Endothelial cell (in vitro differentiated cells): ENCODE results near the gene MYOCD. TPM values are rescaled to one million over a fixed set of nuclear protein-coding genes. Genes with fewer than 3 reads are reported as not detected.

Experiments used
- DNase-seq: peaks from one replicate; pipeline ENCODE4 v3.0.0; 2021; ENCODE audit warnings: low spot score
- H3K27ac Mint-ChIP-seq: one replicate; pipeline ENCODE4 v1.8.0; 2021; ENCODE audit warnings: mixed read lengths, inconsistent platforms; ENCODE audit not compliant: unreplicated experiment
- H3K27me3 Mint-ChIP-seq: one replicate; pipeline ENCODE4 v1.8.0; 2021; ENCODE audit warnings: mild to moderate bottlenecking, moderate library complexity, mixed read lengths, inconsistent platforms; ENCODE audit not compliant: unreplicated experiment
- H3K36me3 Mint-ChIP-seq: one replicate; pipeline ENCODE4 v1.8.0; 2021; ENCODE audit warnings: mild to moderate bottlenecking, low read depth, mixed read lengths, inconsistent platforms; ENCODE audit not compliant: unreplicated experiment
- H3K4me1 Mint-ChIP-seq: one replicate; pipeline ENCODE4 v1.8.0; 2021; ENCODE audit warnings: mild to moderate bottlenecking, mixed read lengths, inconsistent platforms; ENCODE audit not compliant: unreplicated experiment
- H3K4me3 Mint-ChIP-seq: one replicate; pipeline ENCODE4 v1.8.0; 2021; ENCODE audit warnings: mild to moderate bottlenecking, mixed read lengths, inconsistent platforms; ENCODE audit not compliant: unreplicated experiment
- H3K9me3 Mint-ChIP-seq: one replicate; pipeline ENCODE4 v1.8.0; 2021; ENCODE audit warnings: mixed read lengths, inconsistent platforms; ENCODE audit not compliant: unreplicated experiment
- total RNA-seq: library from RNA; stranded (reverse); fragmentation: NEBNext Ultra II Directional; extraction: Animal tissue kit (Norgen Biotek cat#: 25700); gene quantifications from one replicate; pipeline ENCODE4 v1.2.1, GENCODE V29; 2021; ENCODE audit not compliant: unreplicated experiment
- TF ChIP-seq, protein P1 (sequence below): fragments of 200-600 bp; sonication (generic); IDR thresholded peaks from one replicate; pipeline ENCODE4 v1.5.0; 2021; ENCODE audit warnings: antibody characterized with exemption; ENCODE audit not compliant: unreplicated experiment

The MYOCD gene
- total RNA-seq, 1 donor from 2014 or later = 0.38 TPM

DNA sequence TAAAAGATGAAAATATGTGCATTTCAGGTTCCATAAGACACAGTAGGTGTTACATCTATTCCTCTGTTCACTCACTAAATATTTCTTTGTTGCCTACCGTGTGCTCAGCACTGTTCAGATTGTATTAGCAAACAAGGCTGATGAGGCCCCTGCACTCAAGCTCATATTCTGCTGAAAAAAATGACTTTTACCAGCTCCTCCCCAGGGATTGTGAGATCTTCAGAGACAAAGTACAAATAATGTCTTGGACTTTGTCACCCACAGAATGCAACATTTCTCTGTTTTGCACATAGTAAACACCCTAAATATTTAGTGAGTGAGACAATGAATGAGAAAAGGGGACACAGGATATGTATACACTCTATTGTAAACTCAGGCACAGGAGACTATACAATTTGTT lies 21.9 kb upstream of the MYOCD start:
- Mint-ChIP-seq H3K4me1 (peaks cover 5% of the 10 kb centered on the region), H3K9me3 (no peaks in the 10 kb centered on the region), H3K27ac (no peak overlapping the region), H3K36me3 (no peaks in the 10 kb centered on the region), H3K4me3 (no peak overlapping the region), H3K27me3 (peaks cover 2% of the 10 kb centered on the region)
- TF ChIP-seq, protein P1, sequence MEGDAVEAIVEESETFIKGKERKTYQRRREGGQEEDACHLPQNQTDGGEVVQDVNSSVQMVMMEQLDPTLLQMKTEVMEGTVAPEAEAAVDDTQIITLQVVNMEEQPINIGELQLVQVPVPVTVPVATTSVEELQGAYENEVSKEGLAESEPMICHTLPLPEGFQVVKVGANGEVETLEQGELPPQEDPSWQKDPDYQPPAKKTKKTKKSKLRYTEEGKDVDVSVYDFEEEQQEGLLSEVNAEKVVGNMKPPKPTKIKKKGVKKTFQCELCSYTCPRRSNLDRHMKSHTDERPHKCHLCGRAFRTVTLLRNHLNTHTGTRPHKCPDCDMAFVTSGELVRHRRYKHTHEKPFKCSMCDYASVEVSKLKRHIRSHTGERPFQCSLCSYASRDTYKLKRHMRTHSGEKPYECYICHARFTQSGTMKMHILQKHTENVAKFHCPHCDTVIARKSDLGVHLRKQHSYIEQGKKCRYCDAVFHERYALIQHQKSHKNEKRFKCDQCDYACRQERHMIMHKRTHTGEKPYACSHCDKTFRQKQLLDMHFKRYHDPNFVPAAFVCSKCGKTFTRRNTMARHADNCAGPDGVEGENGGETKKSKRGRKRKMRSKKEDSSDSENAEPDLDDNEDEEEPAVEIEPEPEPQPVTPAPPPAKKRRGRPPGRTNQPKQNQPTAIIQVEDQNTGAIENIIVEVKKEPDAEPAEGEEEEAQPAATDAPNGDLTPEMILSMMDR = no peak
- no peak for DNase-seq

DNA sequence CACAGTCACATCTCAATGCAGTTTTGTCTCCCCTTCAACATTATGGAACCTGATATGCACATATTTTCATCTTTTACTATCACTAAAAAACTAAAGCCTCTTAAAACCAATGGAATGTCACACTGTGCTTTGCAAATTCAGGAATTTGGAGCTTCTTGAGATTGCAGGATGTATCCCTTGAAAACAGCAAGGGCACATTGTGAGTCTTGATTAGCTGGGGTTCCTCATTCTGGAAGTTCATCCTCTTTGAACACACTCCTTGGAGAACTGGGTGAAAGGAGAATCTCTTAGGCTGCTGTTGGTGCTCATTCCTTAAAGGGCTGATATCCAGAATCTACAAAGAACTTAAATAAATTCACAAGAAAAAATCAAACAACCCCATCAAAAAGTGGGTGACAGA lies 21.1 kb upstream of the MYOCD start:
- H3K9me3 Mint-ChIP-seq = no peaks in the 10 kb centered on the region
- TF ChIP-seq, protein P1 = no peak
- H3K36me3 Mint-ChIP-seq = no peaks in the 10 kb centered on the region
- H3K27me3 Mint-ChIP-seq = peaks cover 2% of the 10 kb centered on the region
- DNase-seq = no peak
- H3K27ac Mint-ChIP-seq = no peak overlapping the region
- H3K4me3 Mint-ChIP-seq = no peak overlapping the region
- no peaks in the 10 kb centered on the region for H3K4me1 Mint-ChIP-seq

DNA sequence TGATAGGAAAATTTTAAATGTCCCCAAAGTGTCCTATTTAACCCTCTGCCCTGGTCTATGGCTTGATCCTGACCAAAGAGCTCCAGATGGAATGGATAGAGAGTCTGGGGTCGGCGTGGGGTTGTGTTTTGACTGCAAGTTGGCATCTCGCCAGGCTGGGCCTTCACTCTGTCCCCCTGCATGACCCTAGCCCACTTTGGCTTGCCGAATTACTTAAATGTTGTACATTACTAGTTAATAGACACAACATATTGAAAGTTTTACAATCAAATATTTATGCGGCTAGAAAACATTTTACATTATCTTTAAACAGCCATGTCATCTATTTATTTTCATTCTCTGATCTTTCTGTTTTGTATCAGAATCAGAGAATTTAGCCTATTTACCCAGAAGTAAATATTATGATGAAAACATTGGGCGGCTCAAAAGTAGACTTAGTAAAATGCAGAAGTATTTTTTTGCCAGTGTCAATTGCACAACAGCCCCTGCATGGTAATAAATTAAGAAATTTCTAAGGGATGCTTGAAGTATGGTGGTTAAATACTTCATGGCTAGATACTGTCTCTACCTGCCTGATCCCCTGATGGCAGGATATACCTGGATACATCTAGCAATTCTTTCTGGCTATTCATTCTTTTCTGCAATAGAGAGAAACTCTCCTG lies 18.8 kb upstream of the MYOCD start:
- TF ChIP-seq, protein P1 = no peak
- H3K27me3 Mint-ChIP-seq = peaks cover 5% of the 10 kb centered on the region
- no peaks in the 10 kb centered on the region for H3K4me1 Mint-ChIP-seq
- no peaks in the 10 kb centered on the region for H3K36me3 Mint-ChIP-seq
- no peaks in the 10 kb centered on the region for H3K9me3 Mint-ChIP-seq
- no peak overlapping the region for H3K4me3 Mint-ChIP-seq
- H3K27ac Mint-ChIP-seq = no peak overlapping the region
- DNase-seq = no peak

DNA sequence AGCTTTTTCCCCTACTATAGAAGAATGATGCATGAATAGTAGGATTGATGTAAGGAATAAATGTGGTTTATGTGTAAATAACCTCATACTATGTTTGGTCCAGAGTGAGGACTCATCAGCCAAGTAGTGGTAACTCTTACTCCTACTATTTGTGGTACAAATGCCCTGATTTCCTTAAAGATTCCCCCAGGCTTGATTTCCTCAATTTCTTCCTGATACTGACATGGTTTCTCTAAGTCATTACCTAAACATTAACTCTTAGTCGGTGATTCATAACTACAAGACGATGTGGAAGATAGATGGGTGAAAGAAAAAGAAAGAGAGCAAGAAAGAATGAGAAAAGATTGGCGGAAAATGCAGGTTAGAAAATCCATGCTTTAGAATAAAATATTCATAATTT lies 17.2 kb upstream of the MYOCD start:
- TF ChIP-seq, protein P1 = no peak
- H3K36me3 Mint-ChIP-seq = no peaks in the 10 kb centered on the region

DNA sequence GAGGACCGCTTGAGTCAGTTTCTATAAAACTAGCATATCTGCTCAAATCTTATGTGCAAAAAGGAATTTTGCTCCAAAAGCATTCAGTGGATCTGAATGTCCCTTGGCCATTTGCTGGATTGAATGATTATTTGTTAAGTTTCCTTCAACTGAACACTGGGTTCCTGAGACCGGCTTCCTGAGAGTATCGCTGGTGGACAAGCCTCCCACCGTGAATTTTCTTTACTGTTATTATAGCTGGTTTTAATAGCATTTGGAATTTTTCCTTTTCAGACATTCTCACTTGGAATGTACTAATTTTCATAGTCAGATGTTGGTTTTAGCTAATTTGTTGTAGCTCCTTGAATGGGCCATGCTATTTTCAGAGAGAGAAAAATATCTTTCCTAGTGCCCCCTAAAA lies 9.8 kb upstream of the MYOCD start:
- Mint-ChIP-seq H3K36me3 (no peaks in the 10 kb centered on the region), H3K4me3 (no peak overlapping the region), H3K4me1 (peaks cover 4% of the 10 kb centered on the region), H3K27me3 (no peaks in the 10 kb centered on the region), H3K27ac (no peak overlapping the region), H3K9me3 (no peaks in the 10 kb centered on the region)
- TF ChIP-seq, protein P1 = no peak
- no peak for DNase-seq

More for the DNA sequence above, 17.2 kb upstream of the MYOCD start:
- Mint-ChIP-seq H3K4me1 (no peaks in the 10 kb centered on the region), H3K27me3 (peaks cover 5% of the 10 kb centered on the region), H3K27ac (no peak overlapping the region), H3K4me3 (no peak overlapping the region), H3K9me3 (no peaks in the 10 kb centered on the region)
- no peak for DNase-seq
